ENCODE data around the gene AP5Z1.

AP5Z1 gene

DNA sequence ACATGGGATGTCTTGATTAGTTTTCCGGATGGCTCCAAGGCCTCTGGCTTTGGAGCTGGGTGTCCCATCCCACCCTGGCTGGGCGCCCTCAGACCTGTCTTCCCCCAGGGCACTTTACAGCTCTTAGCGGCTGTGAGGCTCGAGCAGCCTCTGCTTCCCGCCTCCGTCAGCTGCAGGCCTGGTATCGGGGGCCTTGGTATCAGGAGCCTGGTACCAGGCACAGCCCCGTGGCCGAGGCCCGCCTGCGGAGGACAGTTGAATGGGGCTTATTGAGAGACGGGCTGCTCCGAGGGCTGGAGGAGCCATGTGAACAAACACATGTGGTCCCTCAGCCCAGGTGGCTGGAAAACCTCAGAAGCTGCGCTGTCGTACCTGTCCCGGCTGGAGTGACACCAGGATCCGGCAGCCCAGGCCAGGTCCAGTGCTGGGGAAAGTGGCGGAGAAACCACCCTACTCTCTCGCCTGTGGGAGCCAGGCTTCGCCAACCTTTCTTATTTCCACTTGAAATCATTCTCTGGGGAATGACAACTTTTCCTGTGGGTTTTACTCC lies 23.9 kb upstream of the AP5Z1 start:
- H3K4me3 ChIP-seq (replicated peaks in 1 of 2; ENCODE audit: low read depth in 2 of 2, low read length in 2 of 2): no peak overlapping the region
- TF ChIP-seq, protein P1, sequence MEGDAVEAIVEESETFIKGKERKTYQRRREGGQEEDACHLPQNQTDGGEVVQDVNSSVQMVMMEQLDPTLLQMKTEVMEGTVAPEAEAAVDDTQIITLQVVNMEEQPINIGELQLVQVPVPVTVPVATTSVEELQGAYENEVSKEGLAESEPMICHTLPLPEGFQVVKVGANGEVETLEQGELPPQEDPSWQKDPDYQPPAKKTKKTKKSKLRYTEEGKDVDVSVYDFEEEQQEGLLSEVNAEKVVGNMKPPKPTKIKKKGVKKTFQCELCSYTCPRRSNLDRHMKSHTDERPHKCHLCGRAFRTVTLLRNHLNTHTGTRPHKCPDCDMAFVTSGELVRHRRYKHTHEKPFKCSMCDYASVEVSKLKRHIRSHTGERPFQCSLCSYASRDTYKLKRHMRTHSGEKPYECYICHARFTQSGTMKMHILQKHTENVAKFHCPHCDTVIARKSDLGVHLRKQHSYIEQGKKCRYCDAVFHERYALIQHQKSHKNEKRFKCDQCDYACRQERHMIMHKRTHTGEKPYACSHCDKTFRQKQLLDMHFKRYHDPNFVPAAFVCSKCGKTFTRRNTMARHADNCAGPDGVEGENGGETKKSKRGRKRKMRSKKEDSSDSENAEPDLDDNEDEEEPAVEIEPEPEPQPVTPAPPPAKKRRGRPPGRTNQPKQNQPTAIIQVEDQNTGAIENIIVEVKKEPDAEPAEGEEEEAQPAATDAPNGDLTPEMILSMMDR (IDR thresholded peaks at IDR 0.05; ENCODE audit: low read depth, low read length): no peak

DNA sequence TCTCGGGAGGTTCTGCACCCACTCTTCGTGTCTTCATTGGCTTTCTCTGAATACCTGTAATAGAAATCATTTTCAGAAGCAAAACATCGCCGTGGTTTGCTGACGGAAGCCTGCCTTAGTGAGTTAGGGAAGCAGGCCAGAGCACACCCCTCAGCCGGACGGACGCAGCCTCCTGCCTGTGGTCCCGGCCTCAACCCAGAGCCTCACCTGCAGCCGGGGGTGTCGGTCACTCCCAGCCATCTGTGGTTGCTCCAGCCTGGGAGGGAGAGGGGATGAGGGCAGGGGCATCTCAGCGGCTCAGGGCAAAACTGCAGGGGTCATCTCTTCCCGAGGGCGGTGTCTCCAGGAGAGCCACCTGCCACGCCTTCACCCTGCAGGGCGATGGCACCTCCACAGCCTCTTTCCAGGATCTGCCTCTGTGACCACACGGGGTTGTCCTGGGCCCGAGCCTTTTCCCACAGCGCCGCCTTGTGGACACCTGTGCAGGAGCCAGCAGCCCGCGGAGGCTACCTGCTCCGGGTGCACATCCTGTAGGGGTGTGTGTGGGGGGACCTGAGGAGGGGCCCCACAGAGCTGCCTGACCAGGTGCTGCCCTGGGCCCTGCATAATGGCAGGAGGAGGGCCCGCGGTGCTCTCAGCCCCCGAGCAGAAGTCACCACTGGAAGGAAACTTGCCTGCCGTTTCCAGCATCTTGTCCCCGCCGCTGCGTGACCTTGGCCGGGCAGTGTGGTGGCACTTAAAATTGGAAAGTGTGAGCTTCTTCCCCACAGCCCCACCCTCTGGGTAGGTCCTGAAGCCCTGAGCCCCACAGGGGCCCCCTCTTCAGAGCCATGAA lies 21.6 kb upstream of the AP5Z1 start:
- TF ChIP-seq, protein P1 (IDR thresholded peaks at IDR 0.05; ENCODE audit: low read depth, low read length): peak; percentile 89
- peak; percentile 53 to 54 for DNase-seq (ENCODE audit: low read depth in 2 of 2)
- no peak overlapping the region for H3K4me3 ChIP-seq (replicated peaks in 1 of 2; ENCODE audit: low read depth in 2 of 2, low read length in 2 of 2)

More for the DNA sequence above, 23.9 kb upstream of the AP5Z1 start:
- DNase-seq (ENCODE audit: low read depth in 2 of 2): no peak

DNA sequence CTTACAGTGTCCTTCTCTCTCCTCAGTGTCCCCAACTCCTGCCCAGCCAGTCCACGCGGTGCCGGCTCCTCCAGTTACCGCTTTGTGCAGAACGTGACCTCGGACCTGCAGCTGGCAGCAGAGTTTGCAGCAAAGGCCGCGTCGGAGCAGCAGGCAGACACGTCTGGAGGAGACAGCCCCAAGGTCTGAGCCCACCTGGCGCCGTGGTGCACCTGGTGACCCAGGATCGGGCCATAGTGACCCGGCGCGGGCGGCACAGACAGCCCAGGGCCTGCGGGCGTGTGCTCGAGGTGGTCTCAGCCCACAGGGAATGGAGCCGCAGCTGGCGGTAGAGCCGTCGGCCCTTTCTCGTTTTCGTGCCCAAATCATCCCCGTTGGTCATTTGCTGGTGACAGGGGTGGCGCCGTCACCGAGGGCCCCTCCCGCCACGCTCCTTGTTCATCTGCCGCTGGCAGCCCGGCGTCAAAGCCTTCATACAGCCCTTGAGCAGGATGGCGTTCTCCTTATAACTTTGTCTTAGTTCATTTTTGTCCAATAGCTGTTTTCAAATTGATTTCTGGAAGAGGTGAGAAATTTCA lies 20.9 kb upstream of the AP5Z1 start:
- DNase-seq (ENCODE audit: low read depth in 2 of 2): no peak
- TF ChIP-seq, protein P1 (IDR thresholded peaks at IDR 0.05; ENCODE audit: low read depth, low read length): no peak
- H3K4me3 ChIP-seq (replicated peaks in 1 of 2; ENCODE audit: low read depth in 2 of 2, low read length in 2 of 2): no peak overlapping the region

DNA sequence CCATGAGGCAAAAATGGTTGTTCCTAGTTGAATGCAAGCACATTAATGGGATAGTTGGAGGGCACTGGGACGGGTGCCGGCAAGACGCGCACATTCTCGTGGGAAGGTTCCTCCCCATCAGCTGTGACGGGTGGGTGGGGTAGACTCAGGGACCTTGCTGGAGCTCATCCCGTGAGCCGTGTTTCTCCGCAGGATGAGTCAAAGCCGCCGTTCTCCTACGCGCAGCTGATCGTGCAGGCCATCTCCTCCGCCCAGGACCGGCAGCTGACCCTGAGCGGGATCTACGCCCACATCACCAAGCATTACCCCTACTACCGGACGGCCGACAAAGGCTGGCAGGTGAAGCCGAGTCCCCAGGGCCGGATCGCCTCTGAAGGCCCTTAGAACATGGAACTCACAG lies 20.4 kb upstream of the AP5Z1 start:
- TF ChIP-seq, protein P1 (IDR thresholded peaks at IDR 0.05; ENCODE audit: low read depth, low read length): no peak
- H3K4me3 ChIP-seq (replicated peaks in 1 of 2; ENCODE audit: low read depth in 2 of 2, low read length in 2 of 2): no peak overlapping the region
- no peak for DNase-seq (ENCODE audit: low read depth in 2 of 2)

DNA sequence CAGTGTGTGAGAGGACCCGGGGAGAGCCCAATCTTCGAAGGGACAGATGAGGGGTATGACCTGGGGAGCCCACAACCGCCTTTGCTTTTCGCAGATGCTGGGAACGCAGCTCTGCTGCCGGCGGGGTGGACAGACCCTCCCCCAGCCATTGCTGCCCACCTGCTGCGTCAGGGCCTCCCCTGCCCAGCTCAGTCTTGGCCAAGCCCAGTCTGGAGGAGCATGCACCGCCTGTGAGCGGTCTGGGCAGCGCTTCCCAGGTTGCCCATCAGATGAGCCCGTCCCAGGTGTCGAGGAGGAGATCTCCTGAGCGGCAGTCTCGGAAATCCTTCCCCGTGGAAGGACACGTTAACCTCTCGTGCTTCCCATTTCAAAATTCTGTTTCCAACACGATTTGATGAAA lies 17.3 kb upstream of the AP5Z1 start:
- DNase-seq (ENCODE audit: low read depth in 2 of 2): no peak
- TF ChIP-seq, protein P1 (IDR thresholded peaks at IDR 0.05; ENCODE audit: low read depth, low read length): no peak
- H3K4me3 ChIP-seq (replicated peaks in 1 of 2; ENCODE audit: low read depth in 2 of 2, low read length in 2 of 2): no peak overlapping the region

DNA sequence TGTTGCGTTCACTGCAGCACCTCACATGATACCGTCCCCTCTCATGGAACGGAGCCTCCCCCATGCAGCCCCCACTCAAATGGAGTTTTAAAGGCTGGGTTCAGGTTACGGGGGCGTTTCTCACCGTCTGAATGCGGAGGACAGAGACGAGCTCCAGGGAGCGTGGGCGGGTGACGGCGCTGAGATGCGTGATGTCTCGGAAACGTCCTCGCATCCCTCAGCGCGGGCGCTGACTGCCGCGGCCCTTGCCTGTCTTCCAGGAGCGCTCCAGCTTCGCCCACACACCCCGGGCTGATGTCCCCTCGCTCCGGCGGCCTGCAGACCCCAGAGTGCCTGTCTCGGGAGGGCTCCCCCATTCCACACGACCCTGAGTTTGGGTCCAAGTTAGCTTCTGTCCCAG lies 16.6 kb upstream of the AP5Z1 start:
- H3K4me3 ChIP-seq (replicated peaks in 1 of 2; ENCODE audit: low read depth in 2 of 2, low read length in 2 of 2): no peak overlapping the region
- DNase-seq (ENCODE audit: low read depth in 2 of 2): no peak
- TF ChIP-seq, protein P1 (IDR thresholded peaks at IDR 0.05; ENCODE audit: low read depth, low read length): no peak

Measured in cardiac fibroblast (primary cell).